Liver (tissue), 9 donors: ENCODE results near the gene ZNF574. TPM values are rescaled to one million over a fixed set of nuclear protein-coding genes. Genes with fewer than 3 reads are reported as not detected.

Experiments used
- DNase-seq: peaks from one replicate; pipeline ENCODE4 v3.0.0-alpha.2; 2017; ENCODE audit warnings: low spot score
- H3K27ac ChIP-seq, 2 donors: one replicate each; pipeline ENCODE4 v1.7.0; 2013; ENCODE audit warnings: inconsistent platforms in 2 of 2, low read length in 2 of 2, control low read depth in 1 of 2, low read depth in 1 of 2, mild to moderate bottlenecking in 1 of 2
- H3K27me3 ChIP-seq, 4 donors: one replicate each; pipeline versions ENCODE4 v1.6.1 to v1.7.0; 2013; ENCODE audit warnings: low read length in 3 of 4, inconsistent platforms in 1 of 4, mild to moderate bottlenecking in 1 of 4, moderate library complexity in 1 of 4; ENCODE audit not compliant: control insufficient read depth in 4 of 4, insufficient read depth in 4 of 4
- H3K36me3 ChIP-seq, 4 donors: one replicate each; pipeline versions ENCODE4 v1.6.1 to v1.7.0; 2013; ENCODE audit warnings: low read length in 3 of 4, mild to moderate bottlenecking in 3 of 4, low read depth in 1 of 4, moderate library complexity in 1 of 4; ENCODE audit not compliant: control insufficient read depth in 4 of 4, insufficient read depth in 3 of 4
- H3K4me1 ChIP-seq, 4 donors: one replicate each; pipeline versions ENCODE4 v1.6.1 to v1.7.0; 2013; ENCODE audit warnings: low read length in 3 of 4, mild to moderate bottlenecking in 3 of 4, moderate library complexity in 1 of 4; ENCODE audit not compliant: control insufficient read depth in 4 of 4, insufficient read depth in 4 of 4
- H3K4me3 ChIP-seq, 3 donors: one replicate each; pipeline versions ENCODE4 v1.6.1 to v1.7.0; 2013; ENCODE audit warnings: low read length in 3 of 3, control low read depth in 1 of 3, low read depth in 1 of 3, mild to moderate bottlenecking in 1 of 3
- H3K9ac ChIP-seq, 2 donors: one replicate each; pipeline ENCODE4 v1.7.0; 2013; ENCODE audit warnings: low read length in 2 of 2, mild to moderate bottlenecking in 2 of 2, moderate library complexity in 2 of 2, control low read depth in 1 of 2, low read depth in 1 of 2
- H3K9me3 ChIP-seq, 4 donors: one replicate each; pipeline versions ENCODE4 v1.6.1 to v1.7.0; 2013; ENCODE audit warnings: low read length in 3 of 4; ENCODE audit not compliant: control insufficient read depth in 4 of 4
- EGR1 ChIP-seq, 2 donors: IDR thresholded peaks; 2 replicates each; pipeline ENCODE4 v1.6.1; 2016 to 2018; ENCODE audit warnings: antibody characterized with exemption in 2 of 2, low read depth in 2 of 2
- FOXA1 ChIP-seq: IDR thresholded peaks from 2 replicates; pipeline ENCODE4 v1.6.1; 2016; ENCODE audit warnings: antibody characterized with exemption
- GABPA ChIP-seq, 2 donors: IDR thresholded peaks in 1 of 2; conservative IDR thresholded peaks in 1 of 2; 2 replicates each; pipeline ENCODE4 v1.6.1; 2016; ENCODE audit warnings: antibody characterized with exemption in 2 of 2, mild to moderate bottlenecking in 1 of 2, moderate library complexity in 1 of 2
- HNF4A ChIP-seq, 2 donors: conservative IDR thresholded peaks; 2 replicates each; pipeline ENCODE4 v1.6.1; 2016; ENCODE audit warnings: antibody characterized with exemption in 2 of 2, mild to moderate bottlenecking in 2 of 2
- JUND ChIP-seq, 2 donors: IDR thresholded peaks; 2 replicates each; pipeline ENCODE4 v1.6.1; 2016; ENCODE audit warnings: antibody characterized with exemption in 2 of 2
- NR2F2 ChIP-seq: IDR thresholded peaks from 2 replicates; pipeline ENCODE4 v1.6.1; 2016; ENCODE audit warnings: antibody characterized with exemption
- RAD21 ChIP-seq, 2 donors: IDR thresholded peaks; 2 replicates each; pipeline ENCODE4 v1.6.1; 2016; ENCODE audit warnings: antibody characterized with exemption in 2 of 2, mild to moderate bottlenecking in 2 of 2
- REST ChIP-seq: IDR thresholded peaks from 2 replicates; pipeline ENCODE4 v1.6.1; 2016; ENCODE audit warnings: antibody characterized with exemption, mild to moderate bottlenecking
- RXRA ChIP-seq, 2 donors: IDR thresholded peaks; 2 replicates each; pipeline ENCODE4 v1.6.1; 2017 to 2018; ENCODE audit warnings: antibody characterized with exemption in 2 of 2, mild to moderate bottlenecking in 1 of 2
- SP1 ChIP-seq: IDR thresholded peaks from 2 replicates; pipeline ENCODE4 v1.6.1; 2018; ENCODE audit warnings: antibody characterized with exemption, mild to moderate bottlenecking
- TAF1 ChIP-seq: conservative IDR thresholded peaks from 2 replicates; pipeline ENCODE4 v1.6.1; 2016; ENCODE audit warnings: antibody characterized with exemption, mild to moderate bottlenecking
- YY1 ChIP-seq: IDR thresholded peaks from 2 replicates; pipeline ENCODE4 v1.6.1; 2016; ENCODE audit warnings: antibody characterized with exemption, mild to moderate bottlenecking
- WGBS: extraction: QIAGEN DNeasy Blood & Tissue Kit; methylation state at CpG from one replicate; pipeline ENCODE4 v1.1.7; 2013; 5-methylcytosine and 5-hydroxymethylcytosine counted together
- polyA plus RNA-seq, 2 donors: library from polyadenylated mRNA; stranded (reverse) in 1 of 2; unstranded in 1 of 2; fragments of 200-250 nt in 1 of 2; fragments of >200 nt in 1 of 2; fragmentation: Nextera tagmentation in 1 of 2; extraction: Ambion mirVana in 1 of 2; gene quantifications; one replicate each; pipeline versions ENCODE4 v1.2.1 to v1.2.3, GENCODE V29; 2013 to 2015
- total RNA-seq, 2 donors: library from RNA; depleted of rRNA; stranded (reverse); fragments of >200 nt; gene quantifications; one replicate each; pipeline ENCODE4 v1.2.3, GENCODE V29; 2014
- TF ChIP-seq, protein P1 (sequence below): IDR thresholded peaks from 2 replicates; pipeline ENCODE4 v1.6.1; 2016; ENCODE audit warnings: antibody characterized with exemption
- TF ChIP-seq, protein P2 (sequence below): fragments of 150-350 bp; IDR thresholded peaks from 2 replicates; pipeline ENCODE4 v1.5.1; 2017; ENCODE audit warnings: improper control_type of control experiment, low read depth, low read length; ENCODE audit not compliant: missing input control
- TF ChIP-seq, protein P3 (sequence below): IDR thresholded peaks from 2 replicates; pipeline ENCODE4 v1.6.1; 2016; ENCODE audit warnings: antibody characterized with exemption
- TF ChIP-seq, protein P4 (sequence below): IDR thresholded peaks from 2 replicates; pipeline ENCODE4 v1.6.1; 2016; ENCODE audit warnings: antibody characterized with exemption
- donor health status: healthy.
- donor health status: healthy.
- donor health status: healthy.
- donor health status: healthy.
- donor health status: healthy.

Gene ZNF574
- total and polyA plus RNA-seq, 4 donors, result 3.3 to 7.4 (median 6.5) TPM

DNA sequence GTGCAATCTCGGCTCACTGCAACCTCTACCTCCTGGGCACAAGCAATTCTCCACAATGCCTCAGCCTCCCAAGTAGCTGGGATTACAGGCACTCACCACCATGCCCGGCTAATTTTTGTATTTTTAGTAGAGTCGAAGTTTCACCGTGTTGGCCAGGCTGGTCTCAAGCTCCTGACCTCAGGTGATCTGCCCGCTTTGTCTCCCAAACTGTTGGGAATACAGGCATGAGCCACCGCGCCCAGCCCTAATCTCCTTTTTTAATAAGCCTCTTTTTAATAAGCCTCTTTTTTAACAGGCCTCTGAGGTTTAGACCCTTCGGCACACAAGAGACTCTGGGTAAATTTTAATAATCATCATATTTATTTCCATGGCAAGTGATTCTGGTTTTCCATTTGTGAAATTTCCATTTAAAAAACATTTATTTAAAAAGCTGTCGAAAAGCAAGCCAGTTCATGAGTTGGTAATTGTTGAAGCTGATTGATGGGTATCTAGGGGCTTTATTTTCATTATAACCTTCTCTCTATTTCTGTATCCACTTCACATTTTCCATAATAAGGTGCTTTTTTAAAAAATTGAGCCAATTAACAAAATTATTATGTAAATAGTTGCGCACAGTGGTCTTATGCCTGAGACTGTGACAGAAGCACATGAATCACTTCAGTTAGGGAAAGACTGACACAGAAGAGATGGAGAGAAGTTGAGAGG is 44.5 kb downstream of the ZNF574 start:
- Histone ChIP-seq H3K27me3 (no peaks in the 10 kb centered on the region), H3K36me3 (no peaks in the 10 kb centered on the region), H3K4me3 (no peak overlapping the region), H3K9ac (no peak overlapping the region), H3K4me1 (no peaks in the 10 kb centered on the region), H3K27ac (no peak overlapping the region), H3K9me3 (no peaks in the 10 kb centered on the region)
- WGBS, result 91% methylated on average over 10 of the region's 10 CpGs
- TF ChIP-seq JUND (IDR thresholded peaks at IDR 0.05) (no peak), EGR1 (IDR thresholded peaks at IDR 0.05; ENCODE audit: low read depth in 2 of 2) (no peak), HNF4A (conservative IDR thresholded peaks at IDR 0.05) (no peak), RAD21 (IDR thresholded peaks at IDR 0.05) (no peak), RXRA (IDR thresholded peaks at IDR 0.05) (no peak)
- no peak for DNase-seq

GRCh38 chr19:42121036-42121621 is 45.2 kb downstream of the ZNF574 start:
- TF ChIP-seq, protein P1, sequence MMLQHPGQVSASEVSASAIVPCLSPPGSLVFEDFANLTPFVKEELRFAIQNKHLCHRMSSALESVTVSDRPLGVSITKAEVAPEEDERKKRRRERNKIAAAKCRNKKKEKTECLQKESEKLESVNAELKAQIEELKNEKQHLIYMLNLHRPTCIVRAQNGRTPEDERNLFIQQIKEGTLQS, result no peak
- TF ChIP-seq, protein P2, sequence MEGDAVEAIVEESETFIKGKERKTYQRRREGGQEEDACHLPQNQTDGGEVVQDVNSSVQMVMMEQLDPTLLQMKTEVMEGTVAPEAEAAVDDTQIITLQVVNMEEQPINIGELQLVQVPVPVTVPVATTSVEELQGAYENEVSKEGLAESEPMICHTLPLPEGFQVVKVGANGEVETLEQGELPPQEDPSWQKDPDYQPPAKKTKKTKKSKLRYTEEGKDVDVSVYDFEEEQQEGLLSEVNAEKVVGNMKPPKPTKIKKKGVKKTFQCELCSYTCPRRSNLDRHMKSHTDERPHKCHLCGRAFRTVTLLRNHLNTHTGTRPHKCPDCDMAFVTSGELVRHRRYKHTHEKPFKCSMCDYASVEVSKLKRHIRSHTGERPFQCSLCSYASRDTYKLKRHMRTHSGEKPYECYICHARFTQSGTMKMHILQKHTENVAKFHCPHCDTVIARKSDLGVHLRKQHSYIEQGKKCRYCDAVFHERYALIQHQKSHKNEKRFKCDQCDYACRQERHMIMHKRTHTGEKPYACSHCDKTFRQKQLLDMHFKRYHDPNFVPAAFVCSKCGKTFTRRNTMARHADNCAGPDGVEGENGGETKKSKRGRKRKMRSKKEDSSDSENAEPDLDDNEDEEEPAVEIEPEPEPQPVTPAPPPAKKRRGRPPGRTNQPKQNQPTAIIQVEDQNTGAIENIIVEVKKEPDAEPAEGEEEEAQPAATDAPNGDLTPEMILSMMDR, result no peak
- TF ChIP-seq SP1 (no peak), EGR1 (IDR thresholded peaks at IDR 0.05; ENCODE audit: low read depth in 2 of 2) (no peak), NR2F2 (no peak)
- H3K4me3 ChIP-seq, result no peak overlapping the region
- H3K9me3 ChIP-seq, result no peaks in the 10 kb centered on the region
- WGBS, result 55% methylated on average over 5 of the region's 5 CpGs
- DNase-seq, result no peak
- no peaks in the 10 kb centered on the region for H3K4me1 ChIP-seq
- H3K9ac ChIP-seq, result no peak overlapping the region
- no peaks in the 10 kb centered on the region for H3K36me3 ChIP-seq
- no peak overlapping the region for H3K27ac ChIP-seq
- no peaks in the 10 kb centered on the region for H3K27me3 ChIP-seq

GRCh38 chr19:42121656-42122069 is 45.7 kb downstream of the ZNF574 start:
- Histone ChIP-seq H3K27me3 (no peaks in the 10 kb centered on the region), H3K36me3 (no peaks in the 10 kb centered on the region), H3K9ac (no peak overlapping the region), H3K4me3 (no peak overlapping the region), H3K9me3 (no peaks in the 10 kb centered on the region), H3K27ac (no peak overlapping the region), H3K4me1 (no peaks in the 10 kb centered on the region)
- DNase-seq, result no peak
- WGBS, result 58% methylated on average over 8 of the region's 8 CpGs
- TF ChIP-seq, protein P3, sequence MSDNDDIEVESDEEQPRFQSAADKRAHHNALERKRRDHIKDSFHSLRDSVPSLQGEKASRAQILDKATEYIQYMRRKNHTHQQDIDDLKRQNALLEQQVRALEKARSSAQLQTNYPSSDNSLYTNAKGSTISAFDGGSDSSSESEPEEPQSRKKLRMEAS, result no peak
- TF ChIP-seq REST, result no peak
- TF ChIP-seq GABPA (IDR thresholded peaks at IDR 0.05 in 1 of 2, conservative IDR thresholded peaks at IDR 0.05 in 1 of 2), result no peak
- TF ChIP-seq NR2F2, result no peak
- TF ChIP-seq JUND (IDR thresholded peaks at IDR 0.05), result no peak
- TF ChIP-seq FOXA1, result no peak
- TF ChIP-seq, protein P4, sequence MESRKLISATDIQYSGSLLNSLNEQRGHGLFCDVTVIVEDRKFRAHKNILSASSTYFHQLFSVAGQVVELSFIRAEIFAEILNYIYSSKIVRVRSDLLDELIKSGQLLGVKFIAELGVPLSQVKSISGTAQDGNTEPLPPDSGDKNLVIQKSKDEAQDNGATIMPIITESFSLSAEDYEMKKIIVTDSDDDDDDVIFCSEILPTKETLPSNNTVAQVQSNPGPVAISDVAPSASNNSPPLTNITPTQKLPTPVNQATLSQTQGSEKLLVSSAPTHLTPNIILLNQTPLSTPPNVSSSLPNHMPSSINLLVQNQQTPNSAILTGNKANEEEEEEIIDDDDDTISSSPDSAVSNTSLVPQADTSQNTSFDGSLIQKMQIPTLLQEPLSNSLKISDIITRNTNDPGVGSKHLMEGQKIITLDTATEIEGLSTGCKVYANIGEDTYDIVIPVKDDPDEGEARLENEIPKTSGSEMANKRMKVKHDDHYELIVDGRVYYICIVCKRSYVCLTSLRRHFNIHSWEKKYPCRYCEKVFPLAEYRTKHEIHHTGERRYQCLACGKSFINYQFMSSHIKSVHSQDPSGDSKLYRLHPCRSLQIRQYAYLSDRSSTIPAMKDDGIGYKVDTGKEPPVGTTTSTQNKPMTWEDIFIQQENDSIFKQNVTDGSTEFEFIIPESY, result no peak
- TF ChIP-seq TAF1, result no peak
- no peak for TF ChIP-seq SP1
- no peak for TF ChIP-seq EGR1 (IDR thresholded peaks at IDR 0.05; ENCODE audit: low read depth in 2 of 2)
- TF ChIP-seq YY1, result no peak
- TF ChIP-seq, protein P2, result no peak
